Measurements from ENCODE around the gene FAM170B.

DNA sequence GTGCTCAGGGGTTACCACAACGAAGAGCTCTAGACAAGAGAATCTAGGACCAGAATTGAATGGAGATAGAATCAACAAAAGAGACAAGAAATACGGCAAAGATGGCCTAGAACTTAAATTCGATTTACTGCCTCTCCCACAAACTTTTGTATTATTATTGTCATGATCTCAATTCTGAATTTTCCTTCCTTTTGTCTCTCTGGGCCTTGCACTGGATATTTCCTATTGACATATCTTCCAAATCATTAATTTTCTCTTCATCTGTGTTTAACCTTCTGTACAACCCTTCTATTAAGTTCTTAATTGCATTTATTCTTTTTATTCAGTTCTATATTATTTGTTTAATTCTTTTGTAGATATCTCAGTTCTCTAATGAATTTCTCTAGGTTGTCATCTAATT is 46.9 kb downstream of the FAM170B start:
- TF ChIP-seq EZH2 (IDR thresholded peaks at IDR 0.05): no peak
- TF ChIP-seq POLR2AphosphoS5 (IDR thresholded peaks at IDR 0.05; ENCODE audit: borderline replicate concordance, low read depth, low read length): no peak
